ENCODE results near the gene MRPS17. TPM values are rescaled to one million over a fixed set of nuclear protein-coding genes. Genes with fewer than 3 reads are reported as not detected.

MRPS17 gene
- total and polyA plus RNA-seq, 2 of the 4 experiments (the other 2 are of a cell fraction): 9.9 to 15.2 TPM

GRCh38 chr7:55970978-55971377 lies 19.3 kb downstream of the MRPS17 start:
- H4K20me1 ChIP-seq (ENCODE audit: insufficient read depth, low read length): peaks cover 21% of the 10 kb centered on the region
- H2BK120ac ChIP-seq (ENCODE audit: low read depth, low read length): no peak overlapping the region
- H3K27me3 ChIP-seq (ENCODE audit: control insufficient read depth, insufficient read depth, low read length): no peaks in the 10 kb centered on the region
- H3K79me1 ChIP-seq (ENCODE audit: low read depth in 1 of 2, low read length in 2 of 2): peaks cover 29 to 59% of the 10 kb centered on the region in 2 experiments
- H3K9ac ChIP-seq (ENCODE audit: low read depth, low read length): no peak overlapping the region
- BruUV-seq (replicated peaks): no TSS peak
- no peak for DNase-seq
- H3K4me3 ChIP-seq (ENCODE audit: insufficient read depth, low read depth, low read length): no peak overlapping the region
- no peak overlapping the region for H3K4ac ChIP-seq (ENCODE audit: low read depth, low read length)
- peaks cover 4% of the 10 kb centered on the region; the same call in 1 of the 2 replicates for H3K9me1 ChIP-seq (ENCODE audit: insufficient read depth, low read length)
- no peak overlapping the region for H4K91ac ChIP-seq (ENCODE audit: insufficient read depth, low read depth, low read length)
- ChIA-PET POLR2A (ENCODE audit: unreplicated experiment) (no interaction called here), CTCF (no interaction called here)
- H2BK20ac ChIP-seq (ENCODE audit: low read depth, low read length): no peak overlapping the region
- ATAC-seq (ENCODE audit: low read depth): no peak
- H3K4me1 ChIP-seq (ENCODE audit: control insufficient read depth, insufficient read depth, low read length): peaks cover 2% of the 10 kb centered on the region; the same call in 1 of the 2 replicates
- dilution Hi-C loops (cut with HindIII; ENCODE audit: low sequenced_read_pairs, unreplicated experiment): no loop called here
- TF ChIP-seq RCOR1 (IDR thresholded peaks at IDR 0.05; ENCODE audit: insufficient replicate concordance, low read length): no peak
- no peak for TF ChIP-seq MXI1 (IDR thresholded peaks at IDR 0.05; ENCODE audit: borderline replicate concordance, low read depth, low read length)
- no peak for TF ChIP-seq SMC3 (IDR thresholded peaks at IDR 0.05; ENCODE audit: low read depth, low read length)
- no peak for TF ChIP-seq CHD1 (IDR thresholded peaks at IDR 0.05; ENCODE audit: low read depth, low read length)
- TF ChIP-seq BHLHE40 (IDR thresholded peaks at IDR 0.05; ENCODE audit: low read depth, low read length): no peak
- no peak for TF ChIP-seq RAD21 (IDR thresholded peaks at IDR 0.05; ENCODE audit: low read length)
- no peak for TF ChIP-seq USF2 (IDR thresholded peaks at IDR 0.05; ENCODE audit: low read depth, low read length)
- TF ChIP-seq POLR2A (IDR thresholded peaks at IDR 0.05; ENCODE audit: low read depth, low read length): no peak
- TF ChIP-seq MAZ (IDR thresholded peaks at IDR 0.05; ENCODE audit: borderline replicate concordance, low read depth, low read length): no peak
- H3K9me3 ChIP-seq (ENCODE audit: control insufficient read depth, insufficient read depth, low read length): no peaks in the 10 kb centered on the region
- H4K5ac ChIP-seq (ENCODE audit: low read depth, low read length): no peak overlapping the region
- H3K18ac ChIP-seq (ENCODE audit: low read depth, low read length): no peak overlapping the region
- no peak overlapping the region for H3K23ac ChIP-seq (ENCODE audit: low read depth, low read length)
- H3K36me3 ChIP-seq (ENCODE audit: control insufficient read depth, insufficient read depth, low read length): peaks cover 9% of the 10 kb centered on the region
- no peak overlapping the region for H3K56ac ChIP-seq (ENCODE audit: extremely low read depth, insufficient read depth, low read length)
- no peak overlapping the region for H3K4me2 ChIP-seq (ENCODE audit: low read depth, low read length)
- no peak overlapping the region for H4K8ac ChIP-seq (ENCODE audit: low read depth in 2 of 2, low read length in 2 of 2)
- in situ Hi-C loops (cut with MboI; ENCODE audit: low sequenced_read_pairs): loop anchor here (25.0 kb wide), 2 partner anchors 534 to 684 kb away; no protein-coding TSS in a partner anchor
- H3K14ac ChIP-seq (replicated peaks; ENCODE audit: low read depth, low read length): no peak overlapping the region
- no peak overlapping the region for H2BK15ac ChIP-seq (ENCODE audit: low read depth, low read length)
- no peak overlapping the region for H2BK5ac ChIP-seq (ENCODE audit: low read depth, low read length, poor library complexity, severe bottlenecking)
- intact Hi-C loops (cut with micrococcal nuclease): no loop called here
- no peak overlapping the region for H2AK5ac ChIP-seq (ENCODE audit: low read depth, low read length)
- no peak overlapping the region for H3K27ac ChIP-seq (ENCODE audit: insufficient read depth, low read length)
- no CpG with 5 or more reads among the region's 8 CpGs for WGBS, 2 experiments (ENCODE audit: extremely low coverage in 2 of 2, insufficient read length in 1 of 2)
- no peak overlapping the region for H2AK9ac ChIP-seq (replicated peaks; ENCODE audit: low read depth, low read length, poor library complexity)
- no peak overlapping the region for H2AFZ ChIP-seq (replicated peaks; ENCODE audit: low read length, poor library complexity)
